CD4-positive, alpha-beta T cell treated with Interleukin-4 for 4 hours (primary cell): ENCODE data around the gene KLK7.

ENCODE experiments used
- DNase-seq: peaks from one replicate; pipeline ENCODE4 v3.0.0-alpha.2; 2020

KLK7 gene

DNA sequence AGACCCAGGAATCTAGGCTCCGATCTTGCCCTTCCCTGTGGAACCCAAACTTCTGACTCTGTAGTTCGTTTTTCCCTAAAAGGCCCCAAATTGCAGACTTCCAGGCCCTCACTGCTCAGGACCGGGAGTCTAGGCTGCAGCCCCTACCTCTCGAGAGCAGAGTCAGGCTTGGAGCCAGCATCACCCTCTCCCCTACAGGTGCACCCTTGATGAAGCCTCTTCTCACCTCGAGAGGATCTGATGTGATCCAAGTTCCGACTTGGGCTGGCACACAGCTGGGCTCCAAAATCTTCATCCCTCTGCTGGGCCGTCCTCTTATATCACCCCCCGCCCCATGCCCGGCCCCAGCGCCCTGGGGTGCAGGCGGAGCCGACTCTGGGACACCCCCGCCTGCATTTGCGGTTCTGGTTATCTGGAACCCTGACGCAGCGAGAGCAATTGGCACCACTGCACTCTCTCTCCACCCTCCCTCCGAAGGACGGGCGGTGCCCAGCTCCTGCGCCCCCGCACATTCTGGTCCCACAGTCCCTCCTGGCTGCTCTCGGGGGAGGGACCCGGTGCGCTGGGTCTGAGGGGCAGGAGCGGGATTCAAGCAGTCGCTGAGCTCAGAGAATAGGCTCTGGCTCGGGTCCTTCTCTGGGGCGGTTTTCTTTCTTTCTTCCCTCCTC is at the start of gene KLK7:
KLK7 (minus strand) TSS at position 293 of the 668 bp plus-strand sequence. CDS start 1,518 bp downstream, outside the sequence.
- DNase-seq, result no peak

DNA sequence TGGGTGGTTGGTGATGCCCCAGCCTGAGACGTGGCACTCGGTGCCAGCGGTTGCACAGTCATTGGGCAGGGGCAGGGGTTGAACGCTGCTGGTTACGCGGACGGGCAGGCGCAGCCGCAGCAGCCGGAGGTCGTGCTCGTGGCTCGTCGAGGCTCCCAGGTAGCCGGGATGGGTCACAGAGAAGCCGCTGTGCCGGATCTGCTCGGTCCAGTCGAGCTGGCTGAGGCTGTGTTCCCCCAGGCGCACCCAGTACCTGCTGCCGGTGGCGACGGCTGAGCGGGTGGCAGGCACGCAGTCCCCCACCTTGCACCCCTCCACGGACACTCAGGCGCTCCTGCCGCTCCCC is 48.1 kb upstream of the KLK7 start:
- DNase-seq, result no peak

DNA sequence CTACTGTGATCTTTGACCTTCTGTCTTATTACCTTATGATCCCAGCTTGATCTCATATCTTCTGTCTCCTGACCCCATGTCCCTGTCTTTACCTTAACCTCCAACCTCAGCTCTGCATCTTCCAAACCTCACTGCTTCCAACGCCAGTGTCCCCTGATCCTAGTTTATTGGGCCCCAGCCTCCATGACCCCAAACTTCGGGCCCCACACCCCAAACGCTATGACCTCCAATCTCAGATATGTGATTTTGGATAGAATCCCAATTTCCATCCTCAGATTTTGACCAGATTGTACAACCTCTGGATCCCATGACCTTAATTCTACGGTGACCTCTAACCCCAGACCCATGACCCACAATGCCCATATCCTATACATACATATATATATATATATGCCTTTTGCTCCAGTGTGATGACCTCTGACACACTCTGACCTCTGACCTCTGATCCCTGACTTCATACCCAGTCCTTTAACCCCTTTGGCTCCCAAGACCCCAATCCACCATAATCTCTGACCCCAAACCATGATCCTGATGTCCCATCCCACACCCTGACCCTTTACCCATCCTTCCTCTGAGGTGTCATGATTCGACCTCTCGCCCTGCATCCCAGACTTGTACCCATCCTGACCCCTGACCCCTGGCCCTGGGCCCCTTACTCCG is 47.6 kb upstream of the KLK7 start:
- DNase-seq, result no peak

DNA sequence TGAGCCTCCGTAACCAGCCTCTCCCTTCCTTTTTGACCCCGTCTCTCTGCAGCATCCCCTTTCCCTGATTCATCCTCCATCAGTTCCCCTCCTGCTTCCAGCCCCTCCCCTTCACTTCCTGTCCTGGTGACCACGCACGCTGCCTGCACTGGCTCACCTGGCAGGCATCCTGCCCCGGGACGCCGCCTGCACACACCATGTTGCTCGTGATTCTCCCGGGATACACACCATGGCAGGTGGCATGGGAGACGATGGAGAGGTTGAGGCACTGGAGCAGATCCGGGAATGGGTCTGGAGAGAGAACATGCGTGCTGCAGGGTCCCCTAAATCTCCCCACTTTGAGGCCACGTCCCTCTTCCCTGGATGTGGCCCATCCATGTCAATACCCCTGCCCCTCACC is 46.9 kb upstream of the KLK7 start:
- DNase-seq, result no peak

DNA sequence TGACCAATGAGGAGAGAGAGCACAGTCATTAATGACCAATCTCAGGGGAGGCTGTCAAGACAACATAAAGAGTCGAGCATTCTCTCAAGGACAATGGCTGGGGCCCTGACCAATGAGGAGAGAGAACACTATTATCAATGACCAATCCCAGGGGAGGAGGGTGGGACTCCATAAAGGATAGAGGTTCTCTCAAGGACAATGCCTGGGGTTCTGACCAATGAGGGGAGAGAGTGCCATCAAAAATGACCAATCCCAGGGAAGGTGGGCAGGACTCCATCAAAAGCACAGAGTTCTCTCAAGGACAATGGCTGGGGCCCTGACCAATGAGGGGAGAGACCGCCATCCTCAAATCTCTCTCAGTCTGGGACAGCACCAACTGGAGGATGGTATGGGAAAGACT is 46.0 kb upstream of the KLK7 start:
- no peak for DNase-seq

DNA sequence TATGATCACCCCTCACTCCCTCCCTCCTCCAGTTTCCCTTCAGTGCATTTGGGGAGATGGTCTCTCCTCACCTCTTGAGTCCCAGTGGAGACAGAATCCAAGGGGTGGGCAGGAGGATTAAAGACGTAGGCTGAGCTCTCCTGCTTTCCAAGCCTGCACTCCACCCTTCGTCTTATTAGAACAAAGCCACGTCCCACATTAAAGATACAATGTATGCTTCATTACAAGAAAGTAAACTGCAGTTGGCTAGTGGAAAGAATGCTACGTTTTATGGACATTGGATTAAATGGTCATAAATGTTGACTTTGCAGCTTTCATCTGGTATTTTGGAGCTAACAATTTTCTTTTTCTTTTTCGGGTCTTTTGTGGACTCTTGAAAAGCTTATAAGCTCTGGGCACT is 44.2 kb upstream of the KLK7 start:
- DNase-seq, result no peak

DNA sequence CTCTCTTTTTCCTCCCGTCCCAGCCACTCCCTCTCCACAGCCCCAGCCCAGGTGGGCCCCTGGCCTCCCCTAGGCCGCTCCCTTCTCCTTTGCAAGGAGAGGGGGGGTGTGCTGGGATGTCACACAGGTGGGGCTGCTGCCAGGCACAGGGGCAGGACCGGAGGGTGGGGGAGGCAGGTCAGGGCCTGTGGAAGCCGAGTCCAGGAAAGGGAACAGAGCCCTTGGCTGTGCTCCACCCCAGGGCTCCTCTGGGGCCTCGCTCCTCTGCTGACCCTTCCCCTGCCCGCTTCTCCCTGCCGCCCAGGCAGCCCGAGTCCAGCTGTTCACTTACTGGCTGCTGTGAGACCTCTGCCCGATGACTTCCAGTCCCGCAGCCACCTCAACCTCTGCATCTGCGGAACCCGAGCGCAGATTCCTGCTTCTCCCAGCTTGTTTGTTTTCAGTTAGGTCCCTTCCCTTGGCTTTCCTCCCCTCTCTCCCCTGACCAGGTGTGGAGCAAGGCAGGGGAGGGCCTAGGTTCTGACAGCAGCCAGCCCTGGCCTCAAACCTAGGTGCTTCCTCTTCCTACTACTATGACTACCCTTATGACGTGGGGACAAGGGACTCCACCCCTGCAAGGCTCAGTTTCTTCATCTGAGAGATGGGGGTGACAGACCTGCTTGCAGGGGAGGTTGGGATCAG is 43.5 kb upstream of the KLK7 start:
- no peak for DNase-seq

DNA sequence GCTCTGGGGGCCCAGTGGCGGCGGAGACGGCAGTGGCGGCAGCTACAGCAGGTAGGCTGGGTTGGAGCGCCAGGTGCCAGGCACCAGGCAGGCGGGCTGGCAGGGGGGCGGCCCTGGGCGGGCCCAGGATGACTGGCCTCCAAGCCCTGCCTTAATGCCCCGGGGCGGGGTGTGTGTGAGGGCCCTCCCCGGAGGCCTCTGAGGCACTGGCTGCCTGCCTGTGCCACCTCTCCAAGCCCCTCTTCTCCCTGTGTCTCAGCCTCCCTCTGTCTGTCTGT is 42.8 kb upstream of the KLK7 start, which contains the start of gene KLK11:
KLK11 (minus strand) TSS at position 63 of the 278 bp plus-strand sequence. CDS start 985 bp downstream, outside the sequence.
- DNase-seq, result no peak

DNA sequence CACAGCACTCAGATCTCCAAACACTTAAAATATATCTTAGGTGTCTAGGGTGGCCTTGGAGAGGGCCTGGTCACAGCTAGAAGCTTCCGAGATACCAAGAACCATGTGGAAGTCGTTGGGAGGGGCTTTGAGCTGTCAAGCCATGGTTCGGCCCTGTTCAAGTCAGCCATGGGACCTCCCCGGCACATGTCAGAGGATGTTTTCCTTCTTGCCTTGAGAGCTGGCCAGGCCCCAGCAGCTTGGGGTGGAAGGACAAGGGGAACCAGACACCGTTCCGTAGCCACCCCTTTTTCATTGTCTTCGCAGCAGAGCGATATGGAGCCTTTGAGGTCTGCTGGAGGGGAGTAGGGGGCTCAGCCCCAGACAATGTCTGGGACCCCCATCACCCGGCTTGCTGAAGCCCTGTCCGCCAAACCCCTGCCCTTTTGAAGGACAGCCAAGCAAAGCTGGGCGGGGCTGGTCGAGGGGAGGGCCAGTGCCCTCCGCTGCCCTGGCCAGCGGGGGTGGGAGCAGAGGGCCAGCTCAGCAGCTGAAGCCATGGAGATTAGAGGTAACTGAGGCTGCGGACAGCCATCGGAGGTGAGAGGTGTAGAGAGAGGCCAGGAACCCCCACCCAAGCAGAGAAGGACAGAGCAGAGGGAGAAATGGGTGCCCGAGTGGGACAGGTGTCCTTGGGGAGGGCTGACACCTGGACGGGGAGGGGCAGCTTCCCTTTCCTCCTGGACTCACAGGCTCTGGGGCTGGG is 42.3 kb upstream of the KLK7 start:
- no peak for DNase-seq

DNA sequence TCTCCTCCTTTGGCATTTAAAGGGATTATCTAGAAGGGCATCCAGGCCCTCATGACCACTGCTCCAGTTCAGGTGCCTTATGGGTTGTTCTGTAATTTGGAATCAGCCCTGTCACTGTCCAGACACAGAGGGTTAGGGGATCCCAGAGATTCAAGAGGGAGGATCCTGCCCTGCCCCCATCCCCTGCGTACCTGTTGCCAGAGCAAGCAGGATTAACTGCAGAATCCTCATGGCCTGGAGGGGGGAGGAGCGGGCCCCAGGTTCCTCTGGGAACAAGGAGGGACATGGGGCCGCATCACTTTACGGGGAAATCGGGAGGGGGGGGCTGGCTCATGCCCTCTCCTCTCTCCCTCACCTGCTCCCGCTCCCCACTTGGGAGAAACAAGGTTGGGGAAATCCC is 41.7 kb upstream of the KLK7 start:
- DNase-seq, result no peak

DNA sequence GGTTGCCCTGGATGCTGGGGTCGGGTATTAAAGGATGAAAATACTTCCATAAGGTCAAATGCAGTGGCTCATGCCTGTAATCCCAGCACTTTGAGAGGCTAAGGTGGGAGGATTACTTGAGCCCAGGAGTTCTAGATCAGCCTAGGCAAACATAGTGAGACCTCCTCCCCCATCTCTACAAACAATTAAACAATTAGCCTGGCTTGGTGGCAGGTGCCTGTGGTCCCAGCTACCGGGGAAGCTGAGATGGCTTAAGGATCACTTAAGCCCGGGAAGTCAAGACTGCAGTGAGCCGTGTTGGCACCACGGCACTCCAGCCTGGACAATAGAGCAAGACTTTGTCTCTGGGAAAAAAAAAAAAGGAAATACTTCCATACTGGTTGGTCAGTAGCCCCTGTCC is 41.2 kb upstream of the KLK7 start:
- DNase-seq, result no peak

DNA sequence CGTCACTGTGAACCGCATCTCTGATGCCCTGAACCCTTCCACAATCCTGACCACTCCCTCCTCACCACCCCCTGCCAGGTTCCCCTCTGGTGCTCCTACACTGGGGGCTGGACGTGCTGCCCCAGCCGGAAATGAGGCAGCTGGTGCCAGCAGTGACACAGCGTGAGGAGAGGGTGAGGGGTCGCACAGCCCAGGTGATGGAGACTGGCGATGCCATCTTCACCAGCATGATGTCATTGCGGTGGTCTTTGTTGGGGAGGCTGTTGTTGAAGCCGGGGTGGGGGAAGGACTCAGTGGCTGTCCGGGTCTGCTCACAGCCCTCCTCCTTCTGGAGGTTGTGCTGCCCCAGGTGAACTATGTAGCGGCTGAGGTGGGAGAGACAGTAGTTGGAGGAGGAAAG is 40.2 kb upstream of the KLK7 start:
- no peak for DNase-seq

DNA sequence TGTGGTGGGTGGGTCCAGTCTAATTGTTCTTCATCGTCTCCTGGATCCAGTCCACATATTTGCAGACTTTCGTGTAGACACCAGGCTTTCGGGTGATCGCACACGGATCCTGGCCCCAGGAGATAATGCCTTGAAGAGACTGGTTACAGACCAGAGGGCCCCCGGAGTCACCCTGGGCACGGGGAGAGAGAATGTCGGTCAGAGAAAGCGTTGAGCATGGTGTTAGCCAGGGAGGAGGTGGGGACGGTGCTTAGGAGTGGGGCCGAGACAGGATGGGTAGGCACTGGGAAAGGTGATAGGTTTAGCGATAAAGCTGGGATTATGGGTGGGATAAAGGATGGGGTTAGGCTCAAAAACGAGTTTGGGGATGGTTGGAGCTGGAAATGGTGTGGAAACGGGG is 38.8 kb upstream of the KLK7 start:
- DNase-seq, result no peak

DNA sequence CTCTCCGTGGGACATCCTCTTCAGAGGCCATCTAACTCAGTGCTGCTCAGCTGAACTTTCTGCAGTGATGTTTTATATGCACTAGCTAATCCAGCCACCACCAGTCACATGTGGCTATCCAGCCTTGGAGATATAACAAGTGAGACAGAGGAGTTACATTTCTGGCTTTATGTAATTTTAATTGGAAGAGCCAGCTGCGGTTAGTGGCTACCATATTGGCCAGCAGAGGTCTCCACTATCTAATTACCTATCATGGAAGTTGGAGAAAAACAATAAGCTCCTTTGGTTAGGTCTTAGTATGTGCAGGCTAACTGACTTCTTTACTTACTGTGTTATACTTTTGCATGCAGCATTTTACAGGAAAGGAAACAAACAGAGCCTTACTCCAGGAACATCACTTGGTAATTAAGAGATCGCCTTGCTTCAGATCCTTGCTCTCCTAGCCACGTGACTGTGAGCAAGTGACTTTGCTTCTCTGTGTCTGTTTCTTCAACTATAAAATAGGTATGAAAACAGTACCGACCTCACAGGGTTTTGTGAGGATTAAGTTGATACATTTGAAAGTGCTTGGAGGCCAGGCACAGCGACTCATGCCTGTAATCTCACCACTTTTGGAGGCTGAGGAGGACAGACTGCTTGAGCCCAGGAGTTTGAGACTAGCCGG is 37.4 kb upstream of the KLK7 start:
- peak; percentile 4 for DNase-seq

DNA sequence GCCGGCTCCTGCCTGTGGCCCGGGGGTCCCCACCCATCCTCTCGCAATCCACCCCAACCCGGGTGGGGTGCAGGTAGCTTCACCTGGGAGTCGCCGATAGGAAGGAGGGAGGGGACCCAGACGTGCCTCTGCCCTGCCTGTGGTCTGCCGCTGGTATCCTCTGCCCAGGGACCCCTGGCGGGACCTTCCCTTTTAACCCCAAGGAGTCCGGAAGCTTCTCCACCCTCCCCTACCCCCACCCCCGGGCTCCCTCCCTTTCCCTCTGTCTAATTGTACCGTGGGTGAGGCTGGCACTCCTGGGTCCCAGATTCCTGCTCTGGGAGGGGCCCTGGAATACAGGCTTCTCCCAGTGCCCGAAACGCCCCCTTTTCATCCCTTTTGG is 35.8 kb upstream of the KLK7 start, which contains the start of gene KLK10:
KLK10 (minus strand) TSS at position 166 of the 382 bp plus-strand sequence. CDS start 579 bp downstream, outside the sequence.
- no peak for DNase-seq

DNA sequence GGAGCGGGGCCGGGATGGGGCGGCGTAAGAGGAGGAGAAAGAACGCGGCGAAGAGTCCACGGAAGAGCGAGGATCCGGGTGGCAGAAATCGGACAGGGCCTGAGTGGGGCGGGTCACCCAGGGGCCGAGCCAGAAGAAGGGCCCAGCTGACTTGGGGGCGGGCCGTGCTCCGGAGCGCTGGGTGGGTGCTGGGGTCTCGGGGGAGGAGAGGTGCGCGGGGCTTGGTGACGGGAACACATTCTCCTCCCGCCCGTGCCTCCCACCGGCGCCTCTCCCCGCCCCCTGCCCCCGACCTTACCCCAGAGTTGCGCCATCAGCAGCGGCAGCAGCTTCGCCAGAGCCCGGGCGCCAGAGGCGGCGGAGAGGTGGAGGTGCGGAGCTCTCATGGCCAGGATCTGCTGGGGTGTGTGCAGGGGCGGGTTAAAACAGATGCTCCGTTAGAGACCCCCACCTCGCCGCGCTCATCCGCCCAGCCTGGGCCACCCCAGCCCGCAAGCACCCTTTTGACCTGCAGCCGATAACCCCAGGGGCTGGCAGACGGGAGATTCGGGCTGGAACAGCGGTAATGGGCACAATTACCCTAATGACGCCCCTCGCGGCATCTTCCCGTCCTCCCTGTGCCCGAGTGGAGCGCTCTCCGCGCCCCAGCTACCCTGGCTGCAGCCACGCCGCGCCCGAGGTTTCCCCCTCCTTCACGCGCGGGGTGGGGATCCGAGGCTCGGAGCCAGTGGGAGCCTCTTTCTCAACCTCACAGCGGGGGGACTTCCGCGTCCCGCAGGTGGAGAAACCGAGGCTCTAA is 35.2 kb upstream of the KLK7 start:
- DNase-seq, result no peak

DNA sequence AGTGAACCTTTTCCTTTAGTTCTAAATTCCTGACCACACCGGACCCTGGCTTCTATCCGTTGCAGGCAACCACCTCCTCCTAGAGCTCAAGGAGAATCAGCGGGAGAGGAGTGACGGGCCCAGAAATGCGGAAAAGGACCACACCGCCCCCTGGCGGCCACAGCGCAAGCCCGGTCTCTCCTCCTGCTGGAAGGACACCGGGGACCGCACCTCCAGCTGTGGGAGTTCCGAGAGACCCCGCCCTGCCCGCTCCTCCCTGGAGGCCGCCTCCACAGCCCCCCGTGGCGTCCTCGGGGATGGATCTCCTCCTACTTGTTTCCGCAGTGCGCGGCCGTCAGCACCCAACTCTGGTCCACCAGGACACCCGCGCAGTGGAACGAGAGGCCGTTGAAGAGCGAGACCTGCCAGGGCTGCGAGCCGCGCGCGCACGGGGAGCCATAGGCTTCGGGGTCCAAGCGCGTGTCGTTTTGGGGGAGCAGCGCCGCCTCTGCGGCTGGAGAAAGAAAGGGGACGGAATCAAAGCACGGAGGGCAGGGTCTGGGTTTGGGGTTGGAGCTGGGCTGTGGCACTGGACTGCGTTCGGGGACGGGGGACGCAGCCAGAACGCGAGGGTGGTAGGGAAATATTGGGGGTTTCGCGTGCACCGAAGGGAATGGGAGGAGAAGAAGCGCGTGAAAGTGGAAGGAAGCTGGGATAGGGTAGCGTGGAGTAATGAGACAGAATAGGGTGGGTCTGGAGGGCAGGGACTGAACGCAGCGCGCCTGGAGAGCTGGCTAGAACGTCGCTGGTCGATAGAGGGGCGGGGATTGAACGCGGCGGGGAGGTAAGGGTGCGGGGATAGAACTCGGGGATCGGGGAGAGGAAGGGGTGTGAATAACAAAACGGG is 33.3 kb upstream of the KLK7 start:
- DNase-seq, result peak; percentile 27

DNA sequence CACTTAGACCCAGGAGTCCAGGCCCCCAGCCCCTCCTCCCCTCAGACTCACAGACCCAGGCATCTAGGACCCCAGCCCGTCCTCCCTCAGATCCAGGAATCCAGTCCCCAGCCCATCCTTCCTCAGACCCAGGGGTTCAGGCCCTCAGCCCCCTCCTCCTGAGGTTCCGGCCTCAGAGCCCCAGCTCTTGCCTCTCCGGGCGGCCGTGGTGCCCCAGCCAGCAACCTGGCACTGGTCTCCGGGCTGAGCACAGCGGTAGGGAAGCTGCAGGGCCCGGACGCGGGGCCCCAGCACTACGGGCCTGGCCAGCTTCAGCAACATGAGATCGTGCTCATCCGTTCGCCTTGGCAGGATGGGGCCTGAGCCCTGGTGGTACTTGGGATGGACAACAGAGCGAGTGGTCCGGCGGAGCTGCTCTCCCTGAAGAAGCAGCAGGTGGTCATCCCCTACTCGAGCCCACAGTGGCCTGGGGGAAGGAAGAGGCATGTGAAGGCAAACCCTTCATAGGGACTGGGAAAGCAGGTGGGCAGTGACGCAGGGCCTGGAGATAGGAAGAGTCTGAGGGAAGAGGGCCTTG is 32.1 kb upstream of the KLK7 start:
- DNase-seq, result no peak

DNA sequence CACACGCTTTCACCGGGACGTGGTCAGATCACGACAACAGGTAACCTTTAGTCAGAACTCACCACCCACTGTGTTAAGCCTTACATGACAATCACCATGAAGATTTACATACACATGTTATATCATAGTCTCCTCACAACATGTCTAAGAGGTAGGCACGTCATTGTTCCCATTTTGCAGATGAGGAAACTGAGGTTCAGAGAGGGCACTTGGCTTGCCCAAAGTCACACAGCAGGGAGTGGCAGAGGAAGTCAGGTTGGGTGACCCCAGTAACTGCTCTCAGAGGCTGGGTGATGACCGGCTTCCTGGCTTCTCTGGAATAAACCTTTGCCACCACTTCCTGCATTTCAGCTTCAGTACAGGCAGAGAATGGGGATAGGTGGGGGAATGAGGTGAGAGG is 30.5 kb upstream of the KLK7 start:
- DNase-seq, result no peak

DNA sequence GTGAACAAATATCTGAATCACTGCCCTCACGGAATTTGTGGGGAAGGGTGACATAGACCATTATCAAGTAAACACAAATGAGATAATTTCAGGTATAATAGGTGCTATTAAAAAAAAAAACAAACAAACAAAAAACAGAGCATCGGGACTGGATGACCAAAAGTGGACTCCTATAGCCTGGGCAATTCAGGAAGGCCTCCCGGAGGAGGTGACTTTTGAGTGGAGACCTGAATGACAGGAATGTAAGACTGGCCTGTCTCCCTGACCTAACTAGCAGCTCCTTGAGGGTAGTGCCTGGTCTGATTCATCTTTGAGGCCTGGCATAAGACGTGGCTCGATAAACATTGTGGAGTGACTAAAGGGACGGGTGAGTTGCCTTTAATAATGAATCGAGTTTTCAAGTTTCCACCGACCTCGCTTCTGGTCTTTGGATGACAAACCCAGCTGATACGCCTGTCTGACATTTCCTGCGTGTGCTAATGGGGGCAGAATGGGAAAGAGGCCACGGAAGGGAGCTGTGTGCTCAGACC is 29.0 kb upstream of the KLK7 start:
- no peak for DNase-seq
